Effector CD4-positive, alpha-beta T cell (primary cell): ENCODE data around the gene CRTAP.
"Not testable (repeated sequence)": the region's sequence is repeated elsewhere in the genome, so short reads cannot be mapped to it uniquely, and the experiment has no call there.

Experiments
- DNase-seq: peaks from one replicate; pipeline ENCODE4 v3.0.0-alpha.2; 2020
- total RNA-seq: gene quantifications from one replicate; lab custom pipeline; 2026; lab: John Stamatoyannopoulos, UW

CRTAP gene
- total RNA-seq: 46.3 reads per million, percentile 66 among the genes with 10 or more reads in this experiment

GRCh38 chr3:33113772-33114621 lies at the start of gene CRTAP:
Gene CRTAP (plus strand): TSS chr3:33114014. CDS start chr3:33114078, 64 bp downstream.
- peak; percentile 74 for DNase-seq

GRCh38 chr3:33064929-33065328 lies 48.9 kb upstream of the CRTAP start:
- peak; percentile 40 for DNase-seq

- DNase-seq: no peak
Measured at GRCh38 chr3:33067484-33067883, 46.3 kb upstream of the CRTAP start.

- not testable (repeated sequence) for DNase-seq
Measured at GRCh38 chr3:33069862-33070261, 44.0 kb upstream of the CRTAP start.

DNA sequence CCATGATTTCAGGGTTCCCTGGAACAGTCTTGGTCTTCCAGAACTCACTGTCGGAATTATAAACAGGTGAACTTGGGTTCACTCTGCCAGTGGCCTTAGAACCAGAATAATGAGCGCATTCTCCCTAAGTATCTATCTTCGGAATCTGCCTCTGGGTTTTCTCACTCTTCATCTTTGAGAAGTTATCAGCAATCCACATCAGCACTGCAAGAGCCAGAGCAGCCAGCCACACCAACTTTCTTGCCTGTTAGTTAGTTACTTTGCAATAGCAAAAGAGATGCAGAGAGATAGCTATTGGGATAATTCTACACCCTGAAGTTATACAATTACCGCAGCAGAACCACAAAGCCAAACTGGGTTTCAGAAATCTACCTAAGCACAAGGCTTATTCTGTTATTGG lies 42.6 kb upstream of the CRTAP start:
- no peak for DNase-seq

DNA sequence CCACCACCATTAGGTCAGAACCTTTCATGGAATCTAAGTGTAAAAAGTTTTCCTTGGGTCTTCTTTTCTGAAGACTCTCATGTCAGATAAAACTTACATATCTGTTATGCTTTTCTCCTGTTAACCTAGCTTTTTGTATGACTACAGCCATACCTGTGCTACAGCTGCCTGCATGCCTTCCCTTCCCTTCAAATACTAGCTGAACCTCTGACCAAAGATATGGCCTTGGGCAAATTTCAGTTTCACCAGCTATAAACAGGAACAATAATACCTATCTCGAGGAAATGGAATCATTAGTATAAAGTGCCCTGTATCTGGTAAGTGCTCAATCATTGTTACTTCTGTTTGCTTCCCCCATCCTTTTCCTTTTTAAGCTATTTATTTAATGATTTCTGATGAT lies 41.9 kb upstream of the CRTAP start:
- DNase-seq: no peak

- DNase-seq: peak; percentile 59
Measured at GRCh38 chr3:33074217-33075067, 39.4 kb upstream of the CRTAP start.

DNA sequence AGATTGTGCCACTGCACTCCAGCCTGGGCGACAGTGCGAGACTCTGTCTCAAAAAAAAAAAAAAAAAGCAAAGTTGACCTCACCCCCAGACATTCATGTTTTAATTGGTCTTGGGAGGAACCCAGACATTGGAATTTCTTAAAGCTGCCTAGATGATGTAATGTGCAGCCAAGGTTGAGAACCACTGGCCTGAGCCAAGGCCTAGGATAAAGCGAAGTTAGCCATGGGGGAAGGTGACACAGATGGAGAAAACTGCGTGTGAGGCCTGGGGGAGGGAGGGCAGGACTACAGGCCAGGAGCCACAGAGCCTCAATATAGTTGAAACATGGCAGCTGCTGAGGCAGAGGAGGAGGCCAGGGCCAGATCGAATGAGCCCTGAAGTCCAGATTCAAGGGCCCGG lies 37.8 kb upstream of the CRTAP start:
- DNase-seq: no peak

GRCh38 chr3:33076952-33077351 lies 36.9 kb upstream of the CRTAP start:
- DNase-seq: no peak

DNA sequence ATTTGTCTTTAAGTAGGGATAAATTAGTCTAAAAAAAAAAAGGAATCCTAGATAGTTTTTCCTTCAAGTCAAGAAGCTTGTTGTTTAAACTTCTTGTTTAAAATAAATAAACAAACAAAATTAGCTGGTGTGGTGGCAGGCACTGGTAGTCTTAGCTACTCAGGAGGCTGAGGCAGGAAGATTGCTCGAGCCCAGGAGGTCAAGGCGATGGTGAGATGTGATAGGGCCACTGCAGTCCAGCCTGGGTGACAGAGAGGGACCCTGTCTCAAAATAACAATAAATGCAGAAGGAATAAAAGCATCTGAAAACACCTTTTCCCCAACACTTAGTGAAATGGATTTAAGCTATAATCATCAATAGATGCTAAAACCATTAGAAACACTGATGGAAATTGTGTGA lies 35.8 kb upstream of the CRTAP start:
- no peak for DNase-seq

DNA sequence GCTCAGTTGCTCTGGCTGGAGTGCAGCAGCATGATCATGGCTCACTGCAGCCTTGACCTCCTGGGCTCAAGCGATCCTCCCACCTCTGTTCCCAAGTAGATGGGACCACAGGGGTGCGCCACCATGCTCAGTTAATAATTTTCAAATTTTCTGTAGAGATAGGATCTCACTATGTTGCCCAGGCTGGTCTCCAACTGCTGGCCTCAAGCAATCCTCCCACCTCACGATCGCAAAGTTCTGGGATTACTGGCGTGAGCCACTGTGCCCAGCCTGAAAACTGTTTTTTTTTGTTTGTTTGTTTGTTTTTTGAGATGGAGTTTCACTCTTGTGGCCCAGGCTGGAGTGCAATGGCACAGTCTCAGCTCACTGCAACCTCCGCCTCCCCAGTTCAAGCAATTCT lies 34.0 kb upstream of the CRTAP start:
- DNase-seq: not testable (repeated sequence)

DNA sequence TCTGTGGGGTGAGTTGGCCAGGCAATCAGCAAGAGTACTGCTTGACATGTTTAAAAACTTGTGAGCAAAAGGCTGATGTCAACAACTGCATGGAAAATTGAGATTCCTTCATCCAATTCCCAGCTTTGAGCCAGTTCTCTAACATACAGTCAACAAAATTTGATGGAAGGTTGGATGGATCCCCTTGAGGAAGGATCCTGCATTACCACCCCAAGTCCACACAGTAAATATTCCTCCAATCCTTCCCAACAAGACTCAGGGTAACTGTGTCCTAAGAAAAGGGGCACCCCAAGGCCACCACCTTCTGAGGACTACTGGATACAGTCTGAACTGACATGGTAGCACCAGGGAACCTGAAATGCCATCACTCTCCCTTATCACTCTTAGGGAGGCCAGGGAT lies 32.0 kb upstream of the CRTAP start:
- no peak for DNase-seq

DNA sequence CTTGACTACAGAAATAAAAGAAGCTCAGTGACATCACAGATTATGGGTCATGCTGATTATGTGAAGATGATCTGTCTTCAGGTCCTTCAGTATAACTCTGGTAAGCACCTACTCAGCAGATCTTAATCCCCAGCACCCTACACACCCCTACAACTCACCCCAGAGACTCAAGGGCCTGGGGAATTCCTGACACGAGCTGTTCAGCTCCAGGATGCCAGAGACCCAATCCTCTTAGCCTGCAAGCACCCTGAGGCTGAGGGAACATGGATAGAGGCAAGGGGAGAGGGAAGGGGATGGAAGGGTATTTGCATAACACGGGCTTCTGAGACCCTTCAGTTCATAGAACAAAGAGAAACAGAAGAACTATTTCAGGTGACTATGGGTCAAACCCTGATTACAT lies 29.9 kb upstream of the CRTAP start:
- no peak for DNase-seq

GRCh38 chr3:33088691-33089090 lies 25.1 kb upstream of the CRTAP start:
- DNase-seq: no peak

- DNase-seq: no peak
Measured at GRCh38 chr3:33089515-33089914, 24.3 kb upstream of the CRTAP start.

- no peak for DNase-seq
Measured at GRCh38 chr3:33091746-33092145, 22.1 kb upstream of the CRTAP start.

DNA sequence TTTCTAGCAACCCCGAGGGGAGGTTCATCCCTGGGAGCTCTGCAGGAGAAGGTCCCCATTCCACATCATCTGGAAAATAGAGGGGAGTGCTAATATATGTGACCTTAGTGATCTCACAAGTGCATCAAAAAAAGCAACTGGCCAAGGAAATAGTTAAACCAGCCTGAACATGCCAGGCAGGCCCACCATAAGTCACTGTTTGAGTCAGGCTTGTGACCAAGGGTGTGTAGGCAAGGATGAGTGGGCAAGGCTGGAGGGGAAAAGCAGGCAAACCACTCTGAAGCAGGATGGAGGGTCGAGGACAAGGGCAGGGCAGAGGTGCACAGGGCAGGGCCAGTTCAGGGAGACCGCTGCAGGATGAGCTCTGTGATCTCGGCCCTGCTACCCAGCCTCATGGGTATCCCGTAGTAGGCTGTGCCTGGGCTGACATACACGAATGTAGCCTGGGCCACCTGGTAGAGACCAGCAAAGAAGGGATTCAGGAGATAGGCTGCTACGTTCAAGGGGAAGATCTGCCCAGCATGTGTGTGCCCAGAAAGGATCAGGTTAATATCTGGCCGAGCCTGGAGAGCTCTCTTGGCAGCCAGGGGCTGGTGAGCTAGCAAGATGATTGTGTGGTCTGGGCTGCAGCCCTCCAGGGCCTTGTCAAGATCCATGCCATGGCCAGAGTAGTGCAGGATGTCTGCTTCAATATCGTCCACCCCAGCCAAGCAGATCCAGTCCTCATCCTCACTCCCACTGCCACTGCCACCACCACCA lies 21.1 kb upstream of the CRTAP start:
- DNase-seq: no peak

DNA sequence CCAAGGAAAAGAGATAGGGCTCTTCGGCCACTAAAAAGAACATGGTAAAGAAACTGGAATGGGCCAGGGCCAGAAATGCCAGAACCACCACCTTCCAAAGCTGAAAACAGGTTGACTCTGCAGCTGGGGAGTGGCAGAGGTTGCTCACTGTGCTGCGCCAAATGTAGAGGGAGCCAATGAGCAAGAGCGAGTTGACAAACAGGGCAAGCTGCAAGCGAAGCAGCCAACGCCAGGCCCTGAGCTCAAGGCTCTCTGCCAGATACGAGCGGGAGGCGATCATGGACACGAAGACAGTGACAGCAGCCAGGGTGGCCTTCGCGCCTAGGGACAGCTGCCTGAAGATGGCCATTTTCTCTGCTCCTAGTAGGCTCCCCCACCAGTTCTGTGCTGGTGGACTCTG lies 20.0 kb upstream of the CRTAP start:
- DNase-seq: no peak

- no peak for DNase-seq
Measured at GRCh38 chr3:33095436-33095835, 18.4 kb upstream of the CRTAP start.

DNA sequence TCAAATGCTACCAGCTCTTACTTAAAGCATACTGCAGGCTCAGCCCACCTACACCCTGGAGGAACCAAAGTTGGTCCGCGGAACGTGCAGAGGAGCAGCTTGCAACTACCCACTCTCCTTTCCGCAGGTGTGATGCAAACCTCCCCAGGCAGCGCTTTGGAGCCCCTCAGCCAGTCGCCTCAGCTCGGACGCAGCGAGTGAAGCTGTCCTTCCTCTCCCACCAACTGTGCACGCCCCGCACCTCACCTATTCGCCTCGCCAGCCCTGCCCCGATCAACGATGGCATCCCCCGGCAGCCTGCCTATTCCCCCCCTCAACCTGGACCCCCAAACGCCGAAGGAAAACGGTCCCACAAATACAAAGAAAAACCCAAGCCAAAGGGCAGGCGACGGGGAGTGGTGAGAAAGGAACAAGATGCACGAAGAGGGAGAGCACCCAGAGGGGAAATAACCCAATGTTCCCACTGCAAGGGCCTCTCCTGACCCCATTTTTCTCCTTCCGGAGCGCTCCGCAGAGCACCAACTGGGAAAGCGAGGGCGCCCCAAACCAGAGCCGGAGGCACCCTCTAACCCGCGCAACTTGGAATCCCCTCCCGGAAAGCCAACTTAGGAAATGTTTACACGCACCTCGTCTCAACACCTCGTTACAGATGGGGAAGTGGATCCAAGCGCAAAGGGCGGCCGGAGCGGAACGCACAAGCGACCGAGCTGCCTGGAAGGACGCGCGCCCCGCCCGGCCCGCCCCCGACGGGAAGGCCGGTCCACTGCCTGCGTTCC lies 17.5 kb upstream of the CRTAP start:
- DNase-seq: peak; percentile 15

DNA sequence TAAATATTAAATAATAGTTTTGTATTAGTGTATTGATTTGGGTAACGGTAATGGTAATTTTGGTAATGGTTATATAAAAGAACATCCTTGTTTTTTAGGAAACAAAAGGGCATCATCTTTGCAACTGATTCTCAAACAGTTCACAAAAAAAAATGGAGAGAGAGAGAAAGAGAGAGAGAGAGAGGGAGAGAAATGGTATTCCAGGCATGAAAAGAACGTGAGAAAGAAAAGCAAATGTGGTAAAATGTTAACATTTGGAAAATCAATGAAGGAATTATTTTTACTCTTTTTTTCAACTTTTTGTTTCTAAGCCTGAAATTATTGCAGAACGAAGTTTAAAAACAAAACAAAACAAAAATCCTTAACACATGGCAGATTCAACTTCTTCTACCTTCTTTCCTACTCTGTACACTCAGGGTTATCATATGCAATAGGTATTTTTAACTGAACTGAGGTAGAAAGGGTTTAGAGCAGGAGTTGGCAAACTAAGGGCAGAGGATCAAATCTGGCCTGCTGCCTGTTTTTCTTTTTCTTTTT lies 14.6 kb upstream of the CRTAP start:
- no peak for DNase-seq

GRCh38 chr3:33099701-33100100 lies 14.1 kb upstream of the CRTAP start:
- no peak for DNase-seq
